Measurements from ENCODE around the gene MYH13.

Gene MYH13

DNA sequence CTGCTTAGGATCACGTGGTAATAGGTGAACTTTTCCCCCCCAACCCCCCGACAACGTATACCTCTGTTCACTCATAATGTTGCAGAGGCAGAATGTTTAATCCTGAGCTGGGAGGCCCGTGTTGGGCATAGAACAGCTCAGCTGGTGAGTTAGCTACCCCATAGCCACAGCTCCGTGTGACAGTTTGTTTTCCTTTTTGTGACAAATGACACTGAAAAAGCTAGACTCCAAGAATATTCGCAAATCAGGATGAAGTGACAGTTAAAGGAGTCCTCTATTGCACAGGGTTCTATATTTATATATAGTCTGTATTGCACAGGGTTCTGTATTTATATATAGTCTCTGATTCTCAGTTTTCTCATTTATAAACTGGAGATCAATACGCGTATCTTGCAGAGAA is 33.8 kb downstream of the MYH13 start:
- DNase-seq, result no peak

DNA sequence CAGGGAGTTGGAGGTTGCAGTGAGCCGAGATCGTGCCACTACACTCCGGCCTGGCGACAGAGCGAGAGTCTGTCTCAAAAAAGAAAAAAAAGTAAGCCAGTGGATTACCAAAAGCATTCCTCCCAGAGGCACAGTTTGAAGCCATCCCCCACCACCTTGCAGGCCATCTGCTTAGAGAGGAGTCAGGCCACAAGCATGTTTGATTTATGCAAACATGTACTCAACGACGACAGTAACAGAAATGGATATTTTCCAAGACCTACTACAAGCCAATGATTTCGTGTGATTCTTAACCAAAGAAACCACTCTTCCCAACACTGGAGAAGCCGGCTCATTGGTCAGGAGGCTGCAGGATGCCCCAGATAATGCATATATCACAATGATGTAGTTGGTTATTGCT is 34.8 kb downstream of the MYH13 start:
- DNase-seq, result no peak

DNA sequence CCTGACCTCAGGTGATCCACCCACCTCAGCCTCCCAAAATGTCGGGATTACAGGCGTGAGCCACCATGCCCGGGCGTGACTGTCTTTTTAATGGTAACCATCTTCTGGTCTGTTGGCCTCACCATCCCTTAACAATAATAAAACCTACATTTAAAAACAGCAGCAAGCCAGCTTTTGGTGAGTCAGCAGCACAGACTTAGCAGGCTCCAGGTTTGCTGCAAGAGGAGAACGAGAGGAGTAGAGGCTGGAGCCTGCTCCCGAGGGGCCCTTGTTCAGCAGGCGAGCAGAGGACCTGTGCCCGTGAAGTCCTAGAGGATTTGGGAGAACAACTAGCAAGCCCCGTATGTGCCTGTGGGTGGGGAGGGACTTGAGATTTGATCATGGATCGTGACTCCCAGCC is 35.7 kb downstream of the MYH13 start:
- DNase-seq, result no peak

DNA sequence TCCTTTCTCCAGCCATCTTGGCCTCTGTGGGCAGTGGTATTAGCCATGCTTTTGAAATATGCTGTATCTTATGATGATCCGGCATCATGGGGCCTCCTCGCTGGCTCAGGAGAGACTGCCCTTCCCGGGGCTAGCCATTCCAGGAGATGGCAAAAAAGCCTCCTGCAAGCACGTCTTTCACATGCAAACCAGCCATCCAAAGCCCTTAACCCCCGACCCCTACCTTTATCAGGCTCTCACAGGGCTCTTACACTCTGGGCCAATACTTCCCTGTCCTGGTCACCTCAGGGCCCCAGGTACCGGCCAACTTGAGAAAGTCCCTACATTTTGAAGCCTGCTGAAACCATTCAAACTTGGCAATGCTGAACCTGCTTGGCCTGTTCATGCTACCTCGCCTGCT is 36.4 kb downstream of the MYH13 start:
- DNase-seq, result no peak

DNA sequence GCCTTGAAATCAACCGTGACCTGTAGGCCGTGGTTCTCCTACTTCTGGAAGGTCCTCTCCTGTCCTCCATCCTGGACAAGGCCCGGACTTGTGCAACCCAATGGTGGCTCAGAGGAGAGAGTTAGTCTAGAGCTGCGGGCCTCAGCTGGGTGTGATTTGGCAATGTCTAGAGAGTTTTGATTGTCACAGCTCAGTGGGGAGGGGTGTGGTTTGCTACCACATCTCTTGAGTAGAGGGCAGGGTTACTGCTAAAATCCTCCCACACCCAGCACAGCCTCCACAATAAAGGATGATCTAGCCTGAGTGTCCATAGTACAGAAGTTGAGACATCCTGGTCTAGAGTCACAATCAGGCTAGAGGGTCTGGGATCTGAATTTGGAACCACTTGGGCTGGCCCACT is 40.3 kb downstream of the MYH13 start:
- no peak for DNase-seq

DNA sequence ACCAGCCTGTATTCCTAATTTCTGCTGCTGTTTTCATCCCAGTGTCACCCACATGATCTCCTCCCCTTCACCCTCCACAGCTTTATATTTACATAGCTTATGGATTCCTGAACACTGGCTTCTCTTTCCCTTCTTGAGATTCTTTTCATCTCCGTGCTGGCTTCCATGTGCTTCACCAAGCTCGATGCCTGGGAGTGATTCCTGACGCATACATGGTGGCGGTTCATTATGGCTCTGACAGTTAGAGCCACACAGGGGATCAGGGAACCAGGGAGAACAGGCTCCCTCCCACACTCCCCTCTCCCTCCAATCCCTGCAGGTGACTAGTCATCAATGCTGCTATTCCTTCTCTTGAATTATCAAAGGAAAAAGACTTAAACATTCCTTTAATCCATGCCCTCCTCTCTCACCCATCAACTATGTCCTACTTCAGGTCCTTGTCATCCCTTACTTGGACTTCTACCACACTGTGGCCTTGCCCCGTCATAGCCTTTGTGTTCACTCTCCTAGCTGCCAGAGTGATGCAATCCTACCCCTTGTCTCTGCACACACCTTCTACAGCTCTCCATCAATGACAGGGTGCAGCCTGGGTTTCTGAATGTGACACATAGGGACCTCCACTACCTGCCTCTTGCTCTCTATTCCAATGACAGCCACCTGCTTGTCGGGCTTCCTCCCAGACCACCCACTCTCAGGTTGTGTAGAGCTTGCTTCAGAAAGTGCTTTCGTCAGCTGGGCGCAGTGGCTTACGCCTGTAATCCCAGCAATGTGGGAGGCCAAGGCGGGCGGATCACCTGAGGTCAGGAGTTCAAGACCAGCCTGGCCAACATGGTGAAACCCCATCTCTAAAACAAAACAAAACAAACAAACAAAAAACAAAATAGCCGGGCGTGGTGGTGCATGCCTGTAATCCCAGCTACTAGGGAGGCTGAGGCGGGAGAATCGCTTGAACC is 43.6 kb downstream of the MYH13 start:
- no peak for DNase-seq

DNA sequence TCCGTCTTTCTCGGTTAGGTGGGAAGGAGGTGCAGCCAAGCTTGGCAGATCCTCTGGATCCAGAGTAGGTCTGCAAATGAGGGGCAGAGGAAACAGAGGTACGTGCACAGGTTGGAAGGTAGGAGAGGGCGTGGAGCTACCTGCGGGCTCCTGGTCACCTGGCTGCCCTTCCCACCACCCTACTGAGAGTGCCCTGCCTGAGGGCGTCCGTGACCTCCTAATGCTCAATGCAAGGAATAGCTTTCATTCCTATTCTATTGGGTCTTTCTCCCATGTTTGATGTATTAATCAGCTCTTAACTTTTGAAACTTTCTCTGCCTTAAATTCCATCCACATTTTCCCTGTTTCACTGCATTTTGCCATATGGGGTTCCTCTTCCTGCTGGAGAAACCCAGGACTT is 44.6 kb downstream of the MYH13 start:
- DNase-seq, result no peak

DNA sequence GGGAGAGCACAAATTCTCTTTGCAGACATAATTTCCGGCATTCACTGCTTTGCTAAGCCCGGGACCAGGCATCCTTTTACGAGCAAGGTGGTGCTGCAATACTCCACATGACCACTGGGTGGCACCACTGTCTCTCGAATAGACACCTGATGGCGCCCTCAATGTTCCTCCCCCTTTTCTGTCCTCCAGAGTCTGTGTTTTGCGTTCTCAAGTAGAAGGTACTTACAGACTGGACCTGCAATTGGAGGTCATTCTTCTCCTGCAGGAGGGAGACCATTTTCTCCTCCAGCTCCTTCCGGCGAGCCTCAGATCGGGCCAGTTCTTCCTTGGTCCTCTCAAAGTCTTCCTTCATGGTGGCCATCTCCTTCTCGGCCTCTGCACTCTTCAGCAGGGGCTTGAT is 45.2 kb downstream of the MYH13 start:
- peak; percentile 82 to 92 (median 90) for DNase-seq

DNA sequence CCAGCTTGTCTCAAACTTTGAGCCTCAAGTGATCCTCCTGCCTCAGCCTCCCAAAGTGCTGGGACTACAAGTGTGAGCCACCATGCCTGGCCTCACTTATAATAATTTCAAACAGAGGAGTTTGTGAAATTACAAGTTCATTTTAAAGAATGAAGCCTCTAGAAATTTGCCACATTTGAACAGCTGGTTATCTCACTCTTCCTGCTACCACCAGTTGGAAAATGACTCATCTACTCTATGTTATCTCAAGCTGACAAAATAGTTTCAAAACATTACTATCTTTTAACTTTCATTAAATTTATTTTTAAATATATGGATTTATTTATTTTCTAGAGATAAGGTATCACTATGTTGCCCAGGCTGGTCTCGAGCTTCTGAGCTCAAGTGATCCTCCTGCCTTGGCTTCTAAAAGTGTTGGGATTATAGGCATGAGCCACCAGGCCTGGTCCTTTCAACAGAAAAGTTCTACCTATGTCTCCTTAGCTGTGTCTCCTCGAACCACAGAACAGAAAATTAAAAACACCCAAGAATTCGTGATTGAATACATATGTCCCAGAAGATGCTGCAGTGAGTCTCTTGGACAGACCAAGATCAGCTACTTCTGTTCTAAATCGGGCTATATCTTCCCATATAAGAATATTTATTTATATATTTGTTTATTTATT is 47.6 kb downstream of the MYH13 start:
- no peak for DNase-seq

DNA sequence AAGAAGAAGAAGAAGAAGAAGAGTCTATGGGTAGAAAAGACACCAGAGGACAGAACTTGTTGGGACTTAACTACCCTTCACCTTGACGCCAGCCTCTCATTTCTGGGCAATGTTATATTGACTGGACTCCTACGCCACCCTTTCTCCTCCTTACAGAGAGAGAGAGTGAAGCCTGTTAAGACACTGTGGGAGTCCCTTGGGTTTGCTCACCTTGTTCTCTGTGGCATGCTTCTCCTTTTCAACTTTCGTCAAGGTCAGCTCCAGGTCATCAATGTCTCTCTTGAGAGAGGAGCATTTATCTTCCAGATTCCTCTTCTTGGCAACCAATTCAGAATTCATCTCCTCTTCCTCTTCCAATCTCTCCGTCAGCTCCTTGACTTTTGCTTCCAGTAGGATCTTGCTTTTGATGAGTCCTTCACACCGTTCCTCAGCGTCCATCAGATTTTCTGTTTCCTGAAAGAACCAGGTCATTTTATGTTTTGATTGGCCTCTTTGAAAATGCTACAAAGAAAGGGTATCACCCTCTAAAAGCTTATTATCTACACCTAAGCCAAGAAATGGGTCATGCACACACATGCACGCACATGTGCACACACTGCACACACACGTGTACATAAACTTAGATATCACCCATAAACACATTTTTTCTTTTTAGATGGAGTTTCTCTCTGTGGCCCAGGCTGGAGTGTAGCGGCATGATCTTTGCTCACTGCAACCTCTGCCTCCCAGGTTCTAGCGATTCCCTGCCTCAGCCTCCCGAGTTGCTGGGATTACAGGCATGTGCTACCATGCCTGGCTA is 48.8 kb downstream of the MYH13 start:
- no peak for DNase-seq

DNA sequence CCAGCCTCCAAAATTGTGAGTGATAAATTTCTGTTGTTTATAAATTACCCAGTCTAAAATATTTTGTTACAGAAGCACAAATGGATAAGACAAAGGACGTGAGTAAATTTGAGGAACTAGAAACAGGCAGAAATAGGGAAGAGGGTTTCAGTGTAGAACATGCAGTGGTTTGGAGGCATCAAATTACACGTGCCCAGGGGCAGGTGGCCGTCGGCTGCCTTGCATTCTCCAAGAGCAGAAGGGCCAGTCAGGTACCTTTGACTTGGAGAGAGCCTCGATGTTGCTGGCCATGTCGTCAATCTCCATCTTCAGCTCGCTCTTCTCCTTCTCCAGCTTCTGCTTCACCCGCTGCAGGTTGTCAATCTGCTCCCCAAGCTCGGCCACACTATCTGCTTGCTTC is 54.3 kb downstream of the MYH13 start:
- DNase-seq, result peak; percentile 23 to 59 (median 50)

DNA sequence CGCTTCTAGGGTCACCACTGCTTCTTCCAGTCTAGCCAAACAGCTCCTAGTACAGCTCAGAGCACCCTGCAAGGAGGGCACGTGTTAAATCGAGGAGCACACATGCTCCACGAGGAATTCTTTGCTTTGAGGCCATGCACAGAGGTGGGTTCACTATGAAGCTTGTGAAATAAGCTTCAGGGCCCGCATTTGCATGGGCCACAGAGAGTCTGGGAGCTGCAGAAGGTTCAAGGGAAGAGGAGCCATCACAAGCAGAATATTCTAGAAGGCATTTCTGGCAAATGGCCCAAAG is 55.3 kb downstream of the MYH13 start:
- no peak for DNase-seq

DNA sequence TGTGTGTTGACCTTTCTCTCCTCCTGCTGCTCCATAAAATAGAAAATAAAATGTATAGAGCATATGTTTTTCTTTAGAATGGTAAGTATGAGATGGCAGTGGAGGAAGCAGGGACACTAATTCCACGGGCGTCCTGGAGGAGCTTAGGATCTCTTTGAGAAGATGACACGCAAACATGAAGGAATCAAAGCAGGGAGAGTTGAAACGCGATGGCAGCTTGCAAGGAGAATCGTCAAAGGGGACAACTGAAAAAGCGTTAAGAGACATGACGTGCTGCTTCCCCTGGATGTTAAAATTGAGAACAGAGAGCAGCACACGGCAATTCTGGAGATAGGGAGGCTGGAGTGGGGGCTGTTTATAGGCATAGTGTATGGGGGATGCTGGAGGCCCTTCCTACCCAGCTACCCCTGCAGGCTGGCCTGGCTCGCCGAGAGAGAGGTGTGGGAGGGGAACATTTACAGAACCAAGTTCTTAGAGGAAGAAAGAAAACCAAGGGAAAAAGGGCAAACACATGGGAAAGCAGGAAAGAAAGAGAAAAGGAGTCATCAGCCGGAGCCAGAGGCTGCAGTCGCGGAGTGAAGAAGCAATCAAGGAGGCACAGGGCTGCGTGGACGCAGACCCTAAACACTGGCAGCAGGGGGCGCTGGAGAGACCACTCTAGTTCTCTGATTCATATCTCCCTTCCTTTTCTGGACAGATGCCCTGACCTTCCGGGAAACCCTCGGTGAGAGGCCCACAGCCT is 55.8 kb downstream of the MYH13 start:
- peak; percentile 35 to 90 (median 66) for DNase-seq

DNA sequence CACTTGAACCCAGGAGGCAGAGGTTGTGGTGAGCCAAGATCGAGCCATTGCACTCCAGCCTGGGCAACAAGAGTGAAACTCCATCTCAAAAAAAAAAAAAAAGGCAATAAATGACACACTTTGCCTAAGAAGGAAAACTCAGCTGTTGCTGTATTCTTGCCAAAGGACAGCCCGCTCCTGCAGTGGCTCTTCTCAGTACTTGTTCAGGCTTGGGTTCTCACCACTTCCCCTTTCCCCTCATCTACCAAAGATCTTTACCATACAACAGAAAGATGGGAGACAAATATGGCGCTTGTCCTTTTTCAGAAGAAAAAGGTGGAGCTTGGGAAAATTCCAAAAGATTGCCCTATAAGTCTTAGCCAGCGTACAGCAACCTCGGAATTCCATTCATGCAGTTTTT is 58.5 kb downstream of the MYH13 start:
- DNase-seq, result peak in 3 of 4 experiments; percentile 12 to 32 (median 25)

DNA sequence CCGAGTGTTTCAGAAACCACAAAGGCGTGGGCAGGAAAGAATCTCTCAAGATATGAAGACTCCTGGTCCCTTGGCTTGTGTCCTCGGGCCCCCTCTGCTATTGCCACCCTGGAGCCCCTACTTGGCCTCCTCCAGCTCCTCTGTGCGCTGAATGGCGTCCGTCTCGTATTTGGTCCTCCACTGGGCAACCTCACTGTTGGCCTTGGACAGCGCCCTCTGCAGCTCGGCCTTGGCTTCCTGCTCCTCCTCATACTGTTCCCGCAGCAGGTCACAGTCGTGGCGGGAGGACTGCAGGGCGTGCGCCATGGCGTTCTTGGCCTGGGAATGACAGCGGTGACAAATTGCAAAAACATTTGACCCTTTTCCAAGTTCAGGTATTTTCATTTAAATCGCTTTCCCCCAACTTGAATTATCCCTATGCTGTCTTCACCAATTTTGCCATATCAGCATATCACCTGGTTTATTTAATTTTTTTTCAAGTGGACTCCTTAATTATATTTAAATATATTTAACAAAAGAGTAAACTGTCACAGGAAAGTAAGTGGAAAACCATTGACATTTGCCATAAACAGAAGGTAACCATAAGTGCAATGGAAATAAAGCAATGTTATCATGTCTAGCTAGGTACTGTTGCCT is 59.7 kb downstream of the MYH13 start:
- no peak for DNase-seq

DNA sequence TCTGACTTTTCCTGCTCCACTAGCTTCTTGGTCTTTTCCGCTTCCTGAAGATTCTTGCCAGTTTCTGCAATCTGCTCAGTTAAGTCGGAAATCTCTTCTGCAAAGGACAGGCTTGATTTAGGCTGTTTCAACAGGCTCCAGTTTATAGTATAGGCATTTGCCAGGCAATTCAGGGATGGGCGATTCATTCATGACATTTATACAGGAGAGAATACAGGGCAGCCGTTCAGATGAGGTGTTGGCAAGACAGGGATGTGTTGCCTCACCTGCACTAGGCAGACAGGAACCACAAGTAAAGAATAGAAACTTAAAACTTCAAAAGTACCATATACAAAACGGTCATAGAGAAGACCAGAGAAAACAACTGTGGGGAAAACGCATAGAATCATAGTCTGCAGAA is 61.7 kb downstream of the MYH13 start:
- DNase-seq, result no peak

DNA sequence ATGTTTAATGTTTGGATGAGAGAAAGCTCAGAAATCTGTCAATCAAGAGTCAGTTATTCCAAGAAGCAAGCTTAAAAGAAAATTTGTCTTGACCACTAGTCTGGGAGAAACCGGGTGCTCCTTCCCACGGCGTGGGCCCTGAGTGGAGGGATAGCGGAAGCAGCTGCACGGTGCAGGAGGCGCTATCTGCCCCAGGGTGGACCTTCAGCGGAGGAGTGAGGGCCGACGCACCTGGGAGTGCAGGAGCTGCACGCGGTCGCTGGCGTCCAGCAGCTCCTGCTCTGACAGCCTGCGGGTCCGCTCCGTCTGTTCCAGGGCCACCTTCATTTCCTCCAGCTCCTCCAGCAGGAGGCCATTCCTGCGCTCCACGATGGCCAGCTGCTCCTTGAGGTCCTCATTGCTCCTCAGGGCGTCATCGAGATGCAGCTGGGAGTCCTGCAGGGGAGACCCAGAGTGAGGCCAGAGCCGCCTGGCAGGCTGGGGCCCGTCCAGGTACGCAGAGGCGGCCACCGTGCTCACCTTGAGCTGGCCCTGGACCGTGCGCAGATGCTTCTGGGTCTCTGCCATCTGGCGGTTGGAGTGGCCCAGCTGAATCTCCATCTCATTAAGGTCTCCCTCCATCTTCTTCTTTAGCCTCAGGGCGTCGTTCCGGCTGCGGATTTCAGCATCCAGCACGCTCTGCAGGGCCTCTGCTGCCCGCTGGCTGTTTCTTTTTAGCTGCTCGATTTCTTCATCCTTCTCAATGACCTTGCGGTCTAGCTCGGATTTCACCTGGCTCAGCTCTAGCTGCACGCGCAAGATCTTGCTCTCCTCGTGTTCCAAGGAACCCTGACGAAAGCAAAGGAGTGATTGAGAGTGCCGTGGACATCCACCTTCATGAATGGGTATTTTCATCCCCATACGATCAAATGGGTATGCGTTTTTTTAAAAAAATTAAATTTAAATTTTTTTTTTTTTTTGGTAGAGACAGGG is 63.5 kb downstream of the MYH13 start:
- DNase-seq, result no peak

DNA sequence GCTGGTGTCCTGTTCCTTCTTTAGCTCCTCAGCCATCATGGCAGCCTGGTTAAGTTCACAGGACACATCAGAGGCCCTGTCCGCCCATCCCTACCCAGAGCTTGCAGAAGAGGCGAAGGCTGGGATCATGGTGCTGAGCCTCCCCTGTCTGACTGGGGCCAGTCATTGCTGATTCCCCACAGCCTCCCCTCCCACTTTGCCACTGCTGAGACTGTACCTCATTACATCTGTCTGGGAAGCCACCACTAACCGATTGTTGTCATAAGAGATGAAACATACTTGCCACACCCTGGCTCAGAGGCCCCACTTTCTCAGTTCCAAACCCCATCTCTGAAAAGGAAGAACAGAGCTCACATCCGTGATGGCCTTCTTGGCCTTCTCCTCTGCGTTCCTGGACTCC is 66.2 kb downstream of the MYH13 start:
- no peak for DNase-seq

DNA sequence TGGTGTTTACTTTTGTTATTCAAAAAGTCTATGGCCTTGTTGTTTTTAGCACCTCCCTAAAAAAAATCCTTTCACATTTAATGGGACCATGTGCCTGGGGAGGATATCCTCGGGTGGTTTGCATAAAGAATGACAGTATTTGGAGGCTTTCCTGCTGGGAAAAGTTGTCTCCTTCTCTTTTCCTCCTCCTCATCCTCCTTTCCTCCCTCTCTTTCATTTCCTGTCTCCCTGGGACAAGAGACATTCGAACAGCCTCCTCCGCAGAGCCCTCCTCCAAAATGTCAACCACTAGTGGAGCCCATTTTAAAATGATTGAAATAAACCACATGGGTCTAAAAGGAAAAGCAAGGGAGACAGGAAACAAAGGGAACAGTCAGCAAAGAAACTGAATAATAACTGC is 67.4 kb downstream of the MYH13 start:
- DNase-seq, result no peak

DNA sequence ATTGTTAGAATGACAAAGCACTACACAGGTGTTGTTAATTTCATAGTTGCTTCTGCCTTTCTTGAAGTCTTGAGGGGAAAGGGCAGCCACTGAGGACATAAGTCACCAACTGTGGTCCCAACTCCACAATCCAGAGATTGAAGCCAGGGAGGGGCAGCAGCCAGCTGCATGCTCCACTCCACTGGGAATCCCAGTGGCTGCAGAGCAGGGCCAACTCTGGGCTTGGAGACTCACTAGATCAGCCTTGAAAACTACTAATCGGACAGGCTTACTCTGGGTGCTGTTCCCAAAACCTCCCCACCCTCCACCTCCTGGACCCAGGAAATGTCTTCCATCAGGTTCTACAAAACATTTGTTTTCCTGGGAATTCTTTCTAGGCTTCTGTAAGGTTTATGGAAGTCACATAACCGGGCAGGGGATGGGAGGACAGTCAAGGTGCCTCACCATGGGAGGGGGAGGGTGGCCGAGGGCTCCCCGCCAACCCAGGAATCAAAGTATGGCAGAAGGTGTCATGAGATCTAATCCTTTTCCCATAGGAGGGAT is 68.0 kb downstream of the MYH13 start:
- no peak for DNase-seq

DNA sequence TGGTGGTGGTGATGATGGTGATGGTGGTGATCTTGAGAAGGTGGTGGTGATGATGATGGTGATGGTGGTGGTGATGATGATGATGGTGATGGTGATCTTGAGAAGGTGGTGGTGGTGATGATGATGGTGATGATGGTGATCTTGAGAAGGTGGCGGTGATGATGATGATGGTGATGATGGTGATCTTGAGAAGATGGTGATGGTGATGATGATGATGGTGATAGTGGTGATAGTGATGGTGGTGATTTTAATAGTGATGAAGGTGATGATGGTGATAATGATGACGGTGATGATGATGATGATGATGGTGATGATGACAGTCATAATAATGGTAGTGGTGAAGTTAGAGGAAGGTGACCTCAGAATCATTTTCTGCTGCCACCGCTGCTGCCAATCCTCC is 75.1 kb downstream of the MYH13 start:
- no peak for DNase-seq
